COLO829 (cell line): ENCODE measurements around the gene PSAP.

Experiments used
- DNase-seq: peaks from one replicate; pipeline ENCODE4 v3.0.0; 2012; ENCODE audit warnings: low spot score

The PSAP gene

DNA sequence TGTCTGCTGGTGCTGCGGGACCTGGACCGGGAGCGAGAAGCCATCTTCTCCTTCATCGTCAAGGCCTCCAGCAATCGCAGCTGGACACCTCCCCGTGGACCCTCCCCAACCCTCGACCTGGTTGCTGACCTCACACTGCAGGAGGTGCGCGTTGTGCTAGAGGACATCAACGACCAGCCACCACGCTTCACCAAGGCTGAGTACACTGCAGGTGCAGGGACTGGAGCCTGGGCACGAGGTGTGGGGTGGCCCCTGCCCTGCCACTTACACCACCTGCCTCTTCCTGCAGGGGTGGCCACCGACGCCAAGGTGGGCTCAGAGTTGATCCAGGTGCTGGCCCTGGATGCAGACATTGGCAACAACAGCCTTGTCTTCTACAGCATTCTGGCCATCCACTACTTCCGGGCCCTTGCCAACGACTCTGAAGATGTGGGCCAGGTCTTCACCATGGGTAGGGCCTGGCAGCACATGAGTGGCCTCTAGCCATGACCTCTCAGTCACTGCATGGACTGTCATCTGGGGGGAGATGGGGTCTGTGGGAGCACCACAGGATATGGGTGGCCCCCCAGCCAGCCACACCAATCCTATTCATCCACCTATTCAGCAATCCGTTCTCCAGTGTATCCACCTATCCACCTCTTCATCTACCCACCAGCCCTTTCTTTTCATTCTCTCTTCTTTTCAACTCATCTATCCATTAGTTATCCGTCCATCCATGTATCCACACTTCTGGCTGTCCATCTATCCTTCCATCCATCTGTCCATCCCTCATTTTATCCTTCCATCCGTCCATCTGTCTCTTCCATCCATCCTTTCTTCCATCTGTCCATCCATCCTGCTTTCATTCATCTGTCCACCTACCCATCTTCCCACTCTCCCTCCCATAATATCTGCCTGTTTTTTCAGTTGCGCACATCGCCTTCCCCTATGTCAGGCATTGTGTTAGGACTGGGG lies 43.2 kb downstream of the PSAP start:
- DNase-seq, result no peak

DNA sequence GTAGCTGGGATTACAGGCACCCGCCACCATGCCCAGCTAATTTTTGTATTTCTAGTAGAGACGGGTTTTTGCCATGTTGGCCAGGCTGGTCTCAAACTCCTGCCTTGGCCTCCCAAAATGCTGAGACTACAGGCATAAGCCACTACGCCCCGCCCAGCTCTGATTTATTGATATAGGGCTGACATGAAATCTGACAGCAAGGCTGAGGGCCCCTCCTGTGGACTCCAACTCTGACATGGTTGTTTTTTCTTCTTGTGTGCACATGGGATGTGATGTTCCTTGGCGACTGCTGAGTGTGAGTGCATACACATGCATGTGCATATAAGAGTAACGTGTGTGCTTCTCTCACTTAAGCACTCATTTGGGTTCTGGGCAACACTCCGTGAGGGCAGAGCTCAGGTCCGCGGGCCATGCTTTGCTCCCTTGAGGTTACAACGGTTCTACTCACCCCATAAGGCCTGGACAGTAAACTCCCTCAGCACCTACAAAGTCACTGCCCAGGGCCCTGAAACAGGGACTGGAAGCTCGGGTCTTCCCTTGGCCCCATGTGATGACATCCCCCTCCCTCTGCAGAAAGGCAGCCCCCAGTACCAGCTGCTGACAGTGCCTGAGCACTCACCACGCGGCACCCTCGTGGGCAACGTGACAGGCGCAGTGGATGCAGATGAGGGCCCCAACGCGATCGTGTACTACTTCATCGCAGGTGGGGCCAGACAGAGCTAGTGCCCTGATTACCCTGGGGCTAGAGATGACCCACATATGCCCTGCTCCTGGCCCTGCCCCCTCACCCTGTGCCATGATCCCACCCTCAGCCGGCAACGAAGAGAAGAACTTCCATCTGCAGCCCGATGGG lies 44.1 kb downstream of the PSAP start:
- no peak for DNase-seq

- no peak for DNase-seq
These were observed 45.0 kb downstream of the PSAP start for GRCh38 chr10:71805776-71806703.

- DNase-seq, result no peak
These were observed 47.0 kb downstream of the PSAP start for GRCh38 chr10:71804077-71804476.

- DNase-seq, result no peak
These were observed 48.1 kb downstream of the PSAP start for GRCh38 chr10:71802715-71803488.

- DNase-seq, result no peak
These were observed 48.8 kb downstream of the PSAP start for GRCh38 chr10:71802235-71802634.

DNA sequence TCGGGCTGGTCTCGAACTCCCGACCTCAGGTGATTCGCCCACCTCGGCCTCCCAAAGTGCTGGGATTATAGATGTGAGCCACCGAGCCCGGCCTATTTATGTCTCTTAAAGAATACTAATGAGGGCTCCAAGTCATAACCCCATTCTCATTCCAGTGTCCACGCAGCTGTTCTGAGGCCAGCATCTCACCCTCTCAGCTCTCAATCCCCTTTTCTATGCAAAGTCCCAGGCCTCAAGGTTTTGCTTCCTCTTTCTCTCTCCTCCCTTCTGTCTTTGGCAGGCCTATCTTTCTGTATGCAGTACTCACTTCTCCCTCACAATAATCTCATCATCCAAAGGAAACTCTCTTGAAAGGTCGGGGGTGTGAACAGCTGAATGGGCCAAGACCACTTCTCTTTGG lies 49.7 kb downstream of the PSAP start:
- no peak for DNase-seq

DNA sequence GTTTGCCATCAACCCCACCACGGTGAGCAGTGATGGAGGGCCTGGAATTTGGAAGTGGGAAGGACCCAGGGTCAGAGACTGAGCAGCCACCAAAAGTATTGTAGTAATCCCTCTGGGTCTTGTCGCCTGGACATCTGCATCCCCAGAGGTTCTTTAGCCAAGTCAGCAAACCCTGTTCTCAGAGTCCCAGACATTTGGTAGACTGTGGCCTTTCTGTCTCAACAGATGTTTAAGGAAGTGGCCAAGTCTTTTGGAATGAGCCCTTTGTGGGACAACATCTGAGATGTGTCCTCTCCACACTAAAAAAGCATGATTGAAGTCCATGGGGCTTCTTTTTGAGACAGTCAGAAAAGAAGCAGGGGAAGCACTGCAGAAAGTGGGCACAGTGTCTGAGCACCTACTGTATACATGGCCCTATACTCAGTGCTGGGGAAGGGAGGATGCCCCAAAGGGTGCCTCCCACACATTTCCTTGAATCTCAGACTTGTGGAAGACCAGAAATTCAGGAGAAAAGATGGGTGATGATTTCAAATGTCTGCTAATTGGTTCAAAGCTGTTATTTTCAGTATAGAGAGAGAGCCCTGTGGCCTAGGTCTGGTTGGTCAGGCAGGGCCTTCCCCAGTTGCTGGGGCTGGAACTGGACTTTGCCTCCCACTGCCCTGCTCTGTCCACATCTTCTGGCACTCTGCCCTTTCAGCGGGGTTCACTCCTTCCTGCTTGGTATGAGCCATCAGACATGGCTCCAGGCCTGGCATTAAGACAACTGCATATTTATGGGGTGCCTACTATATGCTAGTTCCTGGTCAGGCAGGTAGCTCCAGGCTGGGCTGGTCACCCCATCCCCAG lies 51.2 kb downstream of the PSAP start:
- DNase-seq, result no peak

DNA sequence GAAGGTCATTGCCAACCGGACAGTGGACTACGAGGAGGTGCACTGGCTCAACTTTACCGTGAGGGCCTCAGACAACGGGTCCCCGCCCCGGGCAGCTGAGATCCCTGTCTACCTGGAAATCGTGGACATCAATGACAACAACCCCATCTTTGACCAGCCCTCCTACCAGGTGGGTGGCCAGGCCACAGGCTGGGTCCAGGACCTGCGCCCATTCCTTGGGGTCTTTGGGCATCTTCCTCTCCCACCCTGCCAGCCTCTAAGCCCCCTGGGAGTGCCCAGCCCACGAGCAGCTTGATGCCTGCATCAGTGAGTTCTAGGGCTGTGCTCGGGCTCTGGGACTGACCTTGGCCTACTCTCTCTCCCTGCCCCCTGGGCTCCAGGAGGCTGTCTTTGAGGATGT lies 51.9 kb downstream of the PSAP start:
- no peak for DNase-seq

- no peak for DNase-seq
These were observed 52.8 kb downstream of the PSAP start for GRCh38 chr10:71798308-71798624.

GRCh38 chr10:71797533-71798307 lies 53.3 kb downstream of the PSAP start:
- DNase-seq, result no peak

GRCh38 chr10:71796749-71797405 lies 54.2 kb downstream of the PSAP start:
- no peak for DNase-seq

- no peak for DNase-seq
These were observed 55.8 kb downstream of the PSAP start for GRCh38 chr10:71795248-71795647.

GRCh38 chr10:71790749-71791440 lies 60.2 kb downstream of the PSAP start:
- DNase-seq, result no peak

DNA sequence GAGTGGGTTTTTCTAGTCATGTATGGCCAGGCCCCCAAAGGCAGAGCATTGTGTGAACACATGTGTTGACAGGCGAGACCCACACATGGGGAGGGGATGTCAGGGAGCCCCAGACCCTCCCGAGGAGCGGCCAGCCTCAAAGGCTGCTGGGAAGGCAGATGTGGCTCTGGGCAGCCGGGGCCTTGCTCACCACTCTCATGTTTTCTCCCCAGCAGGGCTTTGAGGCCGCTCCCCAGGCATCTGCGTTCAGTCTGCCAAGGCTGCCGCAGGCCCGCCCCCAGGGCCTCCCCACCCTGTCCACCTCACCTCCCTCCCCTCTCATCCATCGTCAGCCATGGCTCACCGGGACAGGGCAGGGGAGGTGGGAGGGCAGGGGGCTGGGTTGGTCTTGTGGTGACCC lies 61.2 kb downstream of the PSAP start:
- no peak for DNase-seq

DNA sequence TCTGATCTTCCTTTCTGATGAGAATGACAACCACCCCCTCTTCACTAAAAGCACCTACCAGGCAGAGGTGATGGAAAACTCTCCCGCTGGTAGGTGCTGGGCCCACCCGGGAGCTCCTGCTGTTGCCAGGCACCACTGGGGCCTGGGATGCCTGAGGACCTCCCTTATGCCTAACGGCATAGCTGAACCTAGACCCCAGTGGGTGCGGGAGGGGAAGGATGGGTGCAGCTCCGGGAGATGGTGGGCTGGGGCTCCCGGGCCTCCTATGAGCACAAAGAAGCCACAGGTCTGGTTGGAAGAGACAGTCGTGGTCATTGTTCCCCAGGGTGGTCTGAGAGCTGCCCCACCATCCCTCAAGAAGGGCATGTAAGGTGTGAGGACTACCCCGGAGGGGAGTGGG lies 62.1 kb downstream of the PSAP start:
- DNase-seq, result no peak

- DNase-seq, result no peak
These were observed 66.3 kb downstream of the PSAP start for GRCh38 chr10:71784679-71785272.
